Adrenal gland (tissue), 12 donors: ENCODE data around the gene CDC42EP4. TPM values are rescaled to one million over a fixed set of nuclear protein-coding genes. Genes with fewer than 3 reads are reported as not detected.

Experiments
- DNase-seq, 7 donors: peaks; one replicate each; pipeline ENCODE4 v3.0.0-alpha.2; 2019 to 2020
- H3K27ac ChIP-seq, 5 donors: fragments of 200-600 bp; sonication (generic) in 4 of 5; 1 replicate in 3 of 5; 2 replicates in 2 of 5; pipeline versions ENCODE4 v1.5.1 to v1.8.0; 2016 to 2020; ENCODE audit warnings: mild to moderate bottlenecking in 1 of 5
- H3K27me3 ChIP-seq: fragments of 200-600 bp; 2 replicates; pipeline ENCODE4 v1.8.0; 2021
- H3K36me3 ChIP-seq, 2 donors: fragments of 200-600 bp; replicated peaks in 1 of 2; 1 replicate in 1 of 2; 2 replicates in 1 of 2; pipeline versions ENCODE4 v1.5.1 to v1.8.0; 2018 to 2022
- H3K4me1 ChIP-seq, 2 donors: fragments of 200-600 bp; replicated peaks in 1 of 2; 1 replicate in 1 of 2; 2 replicates in 1 of 2; pipeline versions ENCODE4 v1.5.1 to v1.8.0; 2018 to 2021
- H3K4me3 ChIP-seq, 4 donors: fragments of 200-600 bp; sonication (generic) in 3 of 4; one replicate each; pipeline ENCODE4 v1.5.1; 2016 to 2018
- H3K9me3 ChIP-seq, 3 donors: fragments of 200-600 bp; sonication (generic) in 1 of 3; replicated peaks in 1 of 3; 1 replicate in 2 of 3; 2 replicates in 1 of 3; pipeline versions ENCODE4 v1.5.1 to v1.8.0; 2016 to 2021
- POLR2A ChIP-seq, 2 donors: fragments of 450-650 bp; IDR thresholded peaks; one replicate each; pipeline ENCODE4 v1.6.1; 2017; ENCODE audit warnings: antibody characterized with exemption in 2 of 2, mild to moderate bottlenecking in 2 of 2, moderate library complexity in 1 of 2
- WGBS, 4 donors: extraction: QIAGEN DNeasy Blood & Tissue Kit in 2 of 4; methylation state at CpG; one replicate each; pipeline versions ENCODE4 v1.1.5 to v1.1.7; 2013 to 2017; 5-methylcytosine and 5-hydroxymethylcytosine counted together
- intact Hi-C, 2 donors: fragments of 100-400 bp; cut with DNase I; formaldehyde crosslinking; loops; one replicate each; pipeline versions ENCODE4 v1.14.1 to v1.15.0; 2022 to 2023
- polyA plus RNA-seq, 3 donors: library from polyadenylated mRNA; stranded (reverse); fragments of 200-250 nt in 2 of 3; fragments of 350-450 nt in 1 of 3; fragmentation: Illumina TruSeq in 1 of 3; extraction: RNeasy Lipid Tissue Mini Kit (QIAGEN cat#74804) in 1 of 3; gene quantifications; one replicate each; pipeline ENCODE4 v1.2.3, GENCODE V29; 2013 to 2014
- total RNA-seq, 9 donors: library from RNA; depleted of rRNA in 4 of 9; stranded (reverse); fragments of >200 nt in 4 of 9; fragments of 120-200 nt in 1 of 9; fragmentation: NEBNext Ultra II Directional in 1 of 9; extraction: Animal tissue kit (Norgen Biotek cat#: 25700) in 1 of 9; gene quantifications; one replicate each; pipeline versions ENCODE4 v1.1.0 to v1.2.4, GENCODE V29; 2013 to 2023
- TF ChIP-seq, protein P1 (sequence below), 6 experiments: fragments of 450-650 bp in 4 of 6; fragments of 200-600 bp in 2 of 6; sonication (generic) in 1 of 6; IDR thresholded peaks; 1 replicate in 5 of 6; 2 replicates in 1 of 6; pipeline versions ENCODE4 v1.5.1 to v1.8.0; 2016 to 2021; ENCODE audit warnings: antibody characterized with exemption in 6 of 6, mild to moderate bottlenecking in 2 of 6, moderate library complexity in 1 of 6
- donor health status: healthy with polysubstance abuse.
- donor health status: Bipolar disorder and iron deficiency.
- donor health status: DM: yes; HTN: yes; CAD: no.
- donor health status: DM: no; HTN: no; CAD: no.
- donor health status: DM: no; HTN: no; CAD: no.
- donor health status: DM: yes; HTN: yes; CAD: no.

CDC42EP4 gene
- total and polyA plus RNA-seq, 12 donors = 24.4 to 172 (median 96.5) TPM

DNA sequence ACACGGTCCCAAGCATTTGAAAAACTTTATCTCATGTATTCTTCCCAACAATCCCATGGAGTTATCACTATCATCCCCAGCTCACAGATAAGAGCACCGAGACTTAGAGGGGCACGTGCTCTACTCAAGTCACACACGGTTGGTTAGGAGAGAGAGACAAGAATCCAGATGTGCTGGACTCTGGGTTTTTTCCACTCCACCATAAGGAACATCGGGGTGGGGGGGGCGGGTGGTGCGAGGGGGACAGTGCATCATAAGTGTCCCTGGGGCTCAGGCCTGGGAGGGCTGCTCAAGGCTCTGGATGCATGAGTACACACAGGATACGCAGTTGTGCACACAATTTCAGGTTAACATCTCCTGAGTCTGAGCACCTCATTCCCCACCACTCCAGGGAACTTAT, 7.4 kb downstream of the CDC42EP4 start:
- Histone ChIP-seq H3K36me3 (no peaks in the 10 kb centered on the region), H3K27me3 (no peaks in the 10 kb centered on the region), H3K9me3 (no peaks in the 10 kb centered on the region), H3K27ac (peak overlapping the region; percentile 90 to 99 (median 98)), H3K4me3 (peak overlapping the region in 1 of 4 donors; percentile 51), H3K4me1 (peaks cover 67 to 93% of the 10 kb centered on the region in 2 donors)
- peak in 5 of 7 donors; percentile 52 to 80 (median 70) for DNase-seq
- TF ChIP-seq, protein P1, sequence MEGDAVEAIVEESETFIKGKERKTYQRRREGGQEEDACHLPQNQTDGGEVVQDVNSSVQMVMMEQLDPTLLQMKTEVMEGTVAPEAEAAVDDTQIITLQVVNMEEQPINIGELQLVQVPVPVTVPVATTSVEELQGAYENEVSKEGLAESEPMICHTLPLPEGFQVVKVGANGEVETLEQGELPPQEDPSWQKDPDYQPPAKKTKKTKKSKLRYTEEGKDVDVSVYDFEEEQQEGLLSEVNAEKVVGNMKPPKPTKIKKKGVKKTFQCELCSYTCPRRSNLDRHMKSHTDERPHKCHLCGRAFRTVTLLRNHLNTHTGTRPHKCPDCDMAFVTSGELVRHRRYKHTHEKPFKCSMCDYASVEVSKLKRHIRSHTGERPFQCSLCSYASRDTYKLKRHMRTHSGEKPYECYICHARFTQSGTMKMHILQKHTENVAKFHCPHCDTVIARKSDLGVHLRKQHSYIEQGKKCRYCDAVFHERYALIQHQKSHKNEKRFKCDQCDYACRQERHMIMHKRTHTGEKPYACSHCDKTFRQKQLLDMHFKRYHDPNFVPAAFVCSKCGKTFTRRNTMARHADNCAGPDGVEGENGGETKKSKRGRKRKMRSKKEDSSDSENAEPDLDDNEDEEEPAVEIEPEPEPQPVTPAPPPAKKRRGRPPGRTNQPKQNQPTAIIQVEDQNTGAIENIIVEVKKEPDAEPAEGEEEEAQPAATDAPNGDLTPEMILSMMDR (IDR thresholded peaks at IDR 0.05) = no peak
- no peak for TF ChIP-seq POLR2A (IDR thresholded peaks at IDR 0.05)
- intact Hi-C loops = no loop called here
- WGBS, 4 donors = 8 to 45% (median 23%) methylated on average over 5 to 8 of the region's 8 CpGs

DNA sequence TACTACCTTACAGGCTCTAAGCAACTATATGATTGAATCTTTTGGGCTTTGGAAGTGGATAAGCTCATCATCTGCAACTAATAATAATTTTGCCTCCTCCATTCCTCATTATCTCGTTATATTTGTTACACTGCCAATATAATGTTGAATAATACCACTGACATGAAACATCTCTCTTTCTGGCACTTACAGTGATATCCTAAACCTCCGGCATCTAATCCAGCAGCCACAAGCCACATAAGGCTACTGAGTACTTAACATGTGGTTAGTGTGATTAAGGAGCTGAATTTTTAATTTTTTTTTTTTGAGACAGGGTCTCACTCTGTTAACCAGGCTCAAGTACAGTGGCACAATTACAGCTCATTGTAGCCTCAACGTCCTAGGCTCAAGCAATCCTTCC, 9.6 kb downstream of the CDC42EP4 start:
- no peak for TF ChIP-seq POLR2A (IDR thresholded peaks at IDR 0.05)
- TF ChIP-seq, protein P1 (IDR thresholded peaks at IDR 0.05) = no peak
- no peak for DNase-seq
- intact Hi-C loops = no loop called here
- 31 to 47% (median 44%) methylated on average over 3 of the region's 3 CpGs for whole genome bisulfite sequencing, 4 donors
- Histone ChIP-seq H3K27me3 (no peaks in the 10 kb centered on the region), H3K27ac (peak overlapping the region in 2 of 5 donors; percentile 13 to 52), H3K4me1 (peaks cover 58 to 89% of the 10 kb centered on the region in 2 donors), H3K36me3 (no peaks in the 10 kb centered on the region), H3K9me3 (no peaks in the 10 kb centered on the region), H3K4me3 (no peak overlapping the region)

DNA sequence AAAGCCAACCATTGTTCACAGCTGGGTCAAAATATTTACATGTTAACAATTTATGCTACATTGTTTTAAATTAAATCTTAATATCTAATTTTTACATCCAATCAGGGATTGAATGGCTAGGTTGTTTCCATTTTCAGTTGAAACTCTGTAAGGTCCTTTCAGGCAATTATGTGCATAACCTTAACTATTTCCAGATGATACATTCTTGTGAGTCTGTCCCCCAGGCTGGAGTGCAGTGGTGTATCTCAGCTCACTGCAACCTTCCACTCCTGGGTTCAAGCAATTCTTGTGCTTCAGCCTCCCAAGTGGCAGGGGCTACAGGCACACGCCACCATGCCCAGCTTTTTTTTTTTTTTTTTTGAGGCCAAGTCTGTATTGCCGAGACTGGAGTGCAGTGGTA, 10.4 kb downstream of the CDC42EP4 start:
- no peaks in the 10 kb centered on the region for H3K36me3 ChIP-seq
- no peaks in the 10 kb centered on the region for H3K9me3 ChIP-seq
- peak overlapping the region in 1 of 5 donors; percentile 52 for H3K27ac ChIP-seq
- intact Hi-C loops = no loop called here
- TF ChIP-seq POLR2A (IDR thresholded peaks at IDR 0.05) = no peak
- TF ChIP-seq, protein P1 (IDR thresholded peaks at IDR 0.05) = no peak
- no peaks in the 10 kb centered on the region for H3K27me3 ChIP-seq
- DNase-seq = no peak
- WGBS, 4 donors = 72 to 87% (median 84%) methylated on average over 2 of the region's 2 CpGs
- no peak overlapping the region for H3K4me3 ChIP-seq
- peaks cover 50 to 81% of the 10 kb centered on the region in 2 donors for H3K4me1 ChIP-seq

DNA sequence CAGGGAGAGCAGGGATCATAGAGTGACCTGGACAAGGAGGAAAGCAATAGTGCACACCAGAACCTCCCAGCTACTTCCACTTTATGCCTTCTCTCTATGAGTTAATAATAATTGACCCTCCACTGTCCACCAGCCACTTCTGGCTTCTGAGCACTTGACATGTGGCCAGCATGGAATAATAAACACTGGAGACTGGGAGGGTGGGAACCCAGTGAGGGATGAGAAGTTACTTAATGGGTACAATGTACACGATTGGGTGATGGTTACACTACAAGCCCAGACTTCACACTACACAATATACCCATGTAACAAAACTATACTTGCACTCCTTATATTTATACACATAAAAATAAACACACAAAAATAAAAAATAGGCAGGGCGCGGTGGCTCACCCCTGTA, 11.4 kb downstream of the CDC42EP4 start:
- no peak for DNase-seq
- Histone ChIP-seq H3K27ac (peak overlapping the region in 3 of 5 donors; percentile 24 to 63 (median 47)), H3K4me1 (peaks cover 40 to 71% of the 10 kb centered on the region in 2 donors), H3K36me3 (no peaks in the 10 kb centered on the region), H3K27me3 (no peaks in the 10 kb centered on the region), H3K9me3 (no peaks in the 10 kb centered on the region), H3K4me3 (no peak overlapping the region)
- WGBS, 4 donors = 82 to 91% (median 86%) methylated on average over 3 of the region's 3 CpGs
- intact Hi-C loops = no loop called here
- TF ChIP-seq, protein P1 (IDR thresholded peaks at IDR 0.05) = no peak
- no peak for TF ChIP-seq POLR2A (IDR thresholded peaks at IDR 0.05)
